ENCODE measurements around the gene PLEKHM2. TPM values are rescaled to one million over a fixed set of nuclear protein-coding genes. Genes with fewer than 3 reads are reported as not detected.
"Not testable (repeated sequence)": the region's sequence is repeated elsewhere in the genome, so short reads cannot be mapped to it uniquely, and the experiment has no call there.

PLEKHM2 gene
- total RNA-seq, 1 donor from 2014 or later, result 70.4 TPM

GRCh38 chr1:15640667-15641066, 43.5 kb upstream of the PLEKHM2 start:
- Mint-ChIP-seq H3K27ac (peak overlapping the region; percentile 15), H3K4me3 (ENCODE audit: low read depth) (no peak overlapping the region), H3K4me1 (ENCODE audit: low read depth) (no peaks in the 10 kb centered on the region), H3K9me3 (ENCODE audit: low read depth) (no peaks in the 10 kb centered on the region), H3K36me3 (ENCODE audit: insufficient read depth) (peaks cover 31% of the 10 kb centered on the region), H3K27me3 (no peaks in the 10 kb centered on the region)
- no peak for DNase-seq (ENCODE audit: low spot score, unreplicated experiment)
- TF ChIP-seq CTCF (IDR thresholded peaks at IDR 0.05; ENCODE audit: unreplicated experiment), result no peak

DNA sequence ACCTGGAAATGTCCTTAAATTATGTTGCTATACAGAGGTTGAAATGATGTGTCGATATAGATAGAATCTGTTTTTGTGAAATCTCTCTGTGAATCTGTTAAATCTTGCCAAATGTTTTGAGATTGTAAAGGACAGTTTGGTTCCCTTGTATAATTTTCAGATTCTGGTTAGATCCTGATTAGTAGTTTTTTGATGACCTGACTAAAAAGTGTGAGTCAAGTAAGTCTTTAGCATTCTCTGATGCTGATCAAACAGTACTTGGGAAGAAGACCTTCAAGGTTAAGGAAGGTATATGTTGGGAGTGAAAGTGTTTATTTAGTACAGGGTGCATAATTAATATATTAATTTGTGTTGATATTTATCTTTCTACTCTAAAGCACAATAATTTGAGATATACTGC, 34.2 kb upstream of the PLEKHM2 start:
- Mint-ChIP-seq H3K36me3 (ENCODE audit: insufficient read depth) (peaks cover 24% of the 10 kb centered on the region), H3K27ac (no peak overlapping the region), H3K4me1 (ENCODE audit: low read depth) (no peaks in the 10 kb centered on the region), H3K9me3 (ENCODE audit: low read depth) (no peaks in the 10 kb centered on the region), H3K27me3 (no peaks in the 10 kb centered on the region), H3K4me3 (ENCODE audit: low read depth) (no peak overlapping the region)
- no peak for DNase-seq (ENCODE audit: low spot score, unreplicated experiment)
- TF ChIP-seq CTCF (IDR thresholded peaks at IDR 0.05; ENCODE audit: unreplicated experiment), result no peak

DNA sequence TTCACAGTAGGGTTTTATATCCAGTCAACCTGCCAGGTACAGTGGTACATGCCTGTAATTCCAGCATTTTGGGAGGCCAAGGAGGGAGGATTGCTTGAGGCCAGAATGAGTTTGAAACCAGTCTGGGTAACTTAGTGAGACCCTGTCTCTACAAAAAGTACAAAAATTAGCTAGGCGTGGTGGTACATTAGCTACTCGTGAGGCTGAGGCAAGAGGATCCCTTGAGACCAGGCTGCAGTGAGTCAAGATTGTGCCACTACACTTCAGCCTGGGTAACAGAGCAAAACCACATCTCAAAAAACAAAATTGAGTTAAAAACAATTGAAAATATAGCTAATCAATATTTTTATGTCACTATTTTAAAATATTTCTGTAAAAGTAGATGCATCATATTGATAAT, 33.7 kb upstream of the PLEKHM2 start:
- no peaks in the 10 kb centered on the region for H3K9me3 Mint-ChIP-seq (ENCODE audit: low read depth)
- no peaks in the 10 kb centered on the region for H3K4me1 Mint-ChIP-seq (ENCODE audit: low read depth)
- DNase-seq (ENCODE audit: low spot score, unreplicated experiment), result no peak
- no peak overlapping the region for H3K4me3 Mint-ChIP-seq (ENCODE audit: low read depth)
- H3K36me3 Mint-ChIP-seq (ENCODE audit: insufficient read depth), result peaks cover 20% of the 10 kb centered on the region
- TF ChIP-seq CTCF (IDR thresholded peaks at IDR 0.05; ENCODE audit: unreplicated experiment), result no peak
- no peaks in the 10 kb centered on the region for H3K27me3 Mint-ChIP-seq
- no peak overlapping the region for H3K27ac Mint-ChIP-seq

- not testable (repeated sequence) for H3K27ac Mint-ChIP-seq; H3K9me3 Mint-ChIP-seq (ENCODE audit: low read depth); H3K4me3 Mint-ChIP-seq (ENCODE audit: low read depth); H3K27me3 Mint-ChIP-seq; DNase-seq (ENCODE audit: low spot score, unreplicated experiment); H3K4me1 Mint-ChIP-seq (ENCODE audit: low read depth)
- peaks cover 22% of the 10 kb centered on the region for H3K36me3 Mint-ChIP-seq (ENCODE audit: insufficient read depth)
Measured at GRCh38 chr1:15652130-15652529, 32.0 kb upstream of the PLEKHM2 start.

GRCh38 chr1:15654091-15654690, 29.9 kb upstream of the PLEKHM2 start:
- no peaks in the 10 kb centered on the region for H3K9me3 Mint-ChIP-seq (ENCODE audit: low read depth)
- DNase-seq (ENCODE audit: low spot score, unreplicated experiment), result no peak

More at GRCh38 chr1:15654091-15654690, 29.9 kb upstream of the PLEKHM2 start:
- no peak for TF ChIP-seq CTCF (IDR thresholded peaks at IDR 0.05; ENCODE audit: unreplicated experiment)
- no peak overlapping the region for H3K27ac Mint-ChIP-seq
- H3K4me1 Mint-ChIP-seq (ENCODE audit: low read depth), result no peaks in the 10 kb centered on the region
- H3K36me3 Mint-ChIP-seq (ENCODE audit: insufficient read depth), result peaks cover 22% of the 10 kb centered on the region
- no peaks in the 10 kb centered on the region for H3K27me3 Mint-ChIP-seq
- no peak overlapping the region for H3K4me3 Mint-ChIP-seq (ENCODE audit: low read depth)

Measured in progenitor cell of endocrine pancreas (in vitro differentiated cells).